AG04449 (cell line): ENCODE measurements around the gene KRT33A.

ENCODE experiments used
- CTCF ChIA-PET: fragments of 350-600 bp; formaldehyde crosslinking; extraction: SDS; loops from one replicate; lab custom pipeline; 2021; ENCODE audit warnings: antibody characterized with exemption; lab: Yijun Ruan, JAX
- POLR2A ChIA-PET: fragments of 400-600, 350-600 bp; formaldehyde crosslinking; extraction: SDS; loops from one replicate; lab custom pipeline; 2020; ENCODE audit warnings: antibody characterized with exemption, inconsistent platforms; lab: Yijun Ruan, JAX
- DNase-seq: peaks from one replicate; pipeline ENCODE4 v3.0.0-alpha.2; 2010; ENCODE audit warnings: low read depth, low spot score
- H3K4me3 ChIP-seq: 2 replicates; pipeline ENCODE4 v1.5.1; 2011; ENCODE audit warnings: low read depth, mild to moderate bottlenecking, control low read depth, low read length
- CTCF ChIP-seq: IDR thresholded peaks from one replicate; pipeline ENCODE4 v1.5.1; 2011; ENCODE audit warnings: mild to moderate bottlenecking, moderate library complexity, low read length, control low read depth, inconsistent platforms; ENCODE audit not compliant: insufficient read depth; ENCODE audit errors: missing control alignments

The KRT33A gene

GRCh38 chr17:41393294-41393693 lies 42.7 kb upstream of the KRT33A start:
- ChIA-PET CTCF (interaction anchor here (1.0 kb wide), 1 partner anchor 10 kb away, joined by 4 read pairs; no protein-coding TSS in a partner anchor), POLR2A (no interaction called here)
- no peak overlapping the region for H3K4me3 ChIP-seq
- DNase-seq, result no peak
- TF ChIP-seq CTCF, result no peak

DNA sequence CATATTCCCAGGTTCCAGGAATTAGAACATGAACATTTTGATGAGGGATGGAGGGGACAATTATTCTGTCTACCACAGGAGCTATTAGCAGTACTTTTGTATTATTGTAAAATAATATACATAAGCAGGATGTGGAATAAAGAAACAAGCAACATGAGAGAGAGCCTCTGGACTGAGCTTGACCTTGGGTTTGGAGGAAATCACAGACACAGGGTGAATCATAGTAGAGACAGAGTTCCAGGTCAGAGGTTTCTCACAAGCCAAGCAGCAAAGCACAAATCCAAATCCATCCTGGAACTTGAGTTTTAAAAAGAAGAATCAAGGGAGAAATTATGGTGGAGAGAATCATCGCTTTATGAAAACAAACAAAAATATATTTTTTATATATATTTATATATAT lies 41.6 kb upstream of the KRT33A start:
- ChIA-PET CTCF (interaction anchor here (1.0 kb wide), 1 partner anchor 10 kb away, joined by 3 read pairs; no protein-coding TSS in a partner anchor), POLR2A (no interaction called here)
- H3K4me3 ChIP-seq, result no peak overlapping the region
- TF ChIP-seq CTCF, result no peak
- no peak for DNase-seq

DNA sequence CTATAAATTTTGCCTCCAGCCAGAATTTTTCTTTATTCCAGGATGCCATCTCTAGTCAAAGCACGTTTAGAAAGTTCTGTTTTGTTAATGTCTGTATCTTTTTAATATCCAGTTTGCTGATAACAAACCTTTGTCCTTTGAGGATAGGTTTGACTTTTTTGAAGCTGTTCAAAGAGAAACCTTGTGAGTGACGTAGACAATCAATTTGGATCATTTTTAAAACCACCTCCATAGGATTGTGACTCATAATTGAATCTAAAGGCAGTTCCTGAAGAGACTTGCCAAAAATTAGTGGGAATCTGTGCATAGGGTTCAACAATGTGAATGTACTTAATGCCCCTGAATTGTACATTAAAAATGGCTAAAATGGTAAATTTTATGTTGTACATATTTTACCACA lies 40.9 kb upstream of the KRT33A start:
- no peak for DNase-seq
- TF ChIP-seq CTCF, result no peak
- CTCF ChIA-PET, result interaction anchor here (1.0 kb wide), 1 partner anchor 11 kb away, joined by 3 read pairs; no protein-coding TSS in a partner anchor
- POLR2A ChIA-PET, result no interaction called here
- no peak overlapping the region for H3K4me3 ChIP-seq

- TF ChIP-seq CTCF, result no peak
- no peak for DNase-seq
- ChIA-PET CTCF (interaction anchor here (0.6 to 1.6 kb wide), 3 partner anchors 14 to 338 kb away, joined by 3 read pairs; no protein-coding TSS in a partner anchor), POLR2A (interaction anchor here (0.6 kb wide), 1 partner anchor 209 kb away, joined by 3 read pairs; no protein-coding TSS in a partner anchor)
- no peak overlapping the region for H3K4me3 ChIP-seq
Measured at GRCh38 chr17:41390411-41390938, 39.8 kb upstream of the KRT33A start.

- ChIA-PET CTCF (no interaction called here), POLR2A (no interaction called here)
- TF ChIP-seq CTCF, result no peak
- no peak overlapping the region for H3K4me3 ChIP-seq
- no peak for DNase-seq
Measured at GRCh38 chr17:41387670-41388069, 37.0 kb upstream of the KRT33A start.

- ChIA-PET CTCF (interaction anchor here (1.2 to 1.7 kb wide), 2 partner anchors 162 to 262 kb away, joined by 3 to 5 read pairs; no protein-coding TSS in a partner anchor), POLR2A (no interaction called here)
- no peak for DNase-seq
- TF ChIP-seq CTCF, result no peak
- H3K4me3 ChIP-seq, result no peak overlapping the region
Measured at GRCh38 chr17:41386227-41386626, 35.6 kb upstream of the KRT33A start.
